ENCODE measurements around the gene TAF6. TPM values are rescaled to one million over a fixed set of nuclear protein-coding genes. Genes with fewer than 3 reads are reported as not detected.

TAF6 gene
- total and polyA plus RNA-seq, 9 of the 15 experiments (the other 6 are each of a cell fraction or from before 2014, with no cell fraction given) = 0.78 to 78.7 (median 21.3) TPM

DNA sequence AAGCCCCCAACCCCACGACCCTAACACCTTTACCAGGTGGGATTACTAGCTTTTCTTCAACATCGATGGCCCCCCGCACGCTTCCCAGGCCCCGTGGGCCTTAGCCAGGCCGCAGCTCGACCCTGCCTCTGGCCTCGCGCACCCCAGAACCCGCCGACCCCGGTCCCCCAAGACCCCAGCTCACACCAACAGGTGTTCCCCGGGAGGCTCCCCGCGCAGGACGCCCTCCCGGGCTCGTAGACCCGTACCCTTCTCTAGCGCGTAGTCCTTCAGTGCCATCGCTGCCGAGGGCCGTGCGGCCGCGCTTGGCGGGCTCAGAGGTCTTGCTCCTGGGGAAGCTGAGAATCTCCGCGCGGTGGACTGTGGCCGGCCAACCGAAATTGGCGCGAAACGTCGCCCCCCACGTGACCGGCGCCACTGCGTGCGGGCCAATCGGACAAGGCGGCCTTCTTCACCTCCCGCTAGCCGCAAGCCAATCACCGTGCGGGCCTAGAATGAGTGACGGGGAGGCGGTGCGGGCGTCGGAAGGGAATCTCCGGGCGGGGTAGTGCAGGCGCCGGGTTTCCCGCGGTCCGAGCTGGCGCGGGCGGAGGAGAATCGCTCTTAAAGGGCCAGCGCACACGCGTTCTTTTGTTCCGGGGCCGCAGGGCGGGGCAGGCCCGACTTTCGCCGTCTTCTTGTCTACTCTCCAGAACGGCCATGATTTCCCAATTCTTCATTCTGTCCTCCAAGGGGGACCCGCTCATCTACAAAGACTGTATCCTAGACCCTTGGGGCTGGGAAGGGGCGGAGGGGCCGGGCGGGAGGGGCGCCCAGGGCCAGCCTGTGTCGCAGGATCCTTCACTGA lies 17.9 kb downstream of the TAF6 start, which contains the start of the genes AP4M1 and MCM7 (continued):
- TF ChIP-seq, protein P1, sequence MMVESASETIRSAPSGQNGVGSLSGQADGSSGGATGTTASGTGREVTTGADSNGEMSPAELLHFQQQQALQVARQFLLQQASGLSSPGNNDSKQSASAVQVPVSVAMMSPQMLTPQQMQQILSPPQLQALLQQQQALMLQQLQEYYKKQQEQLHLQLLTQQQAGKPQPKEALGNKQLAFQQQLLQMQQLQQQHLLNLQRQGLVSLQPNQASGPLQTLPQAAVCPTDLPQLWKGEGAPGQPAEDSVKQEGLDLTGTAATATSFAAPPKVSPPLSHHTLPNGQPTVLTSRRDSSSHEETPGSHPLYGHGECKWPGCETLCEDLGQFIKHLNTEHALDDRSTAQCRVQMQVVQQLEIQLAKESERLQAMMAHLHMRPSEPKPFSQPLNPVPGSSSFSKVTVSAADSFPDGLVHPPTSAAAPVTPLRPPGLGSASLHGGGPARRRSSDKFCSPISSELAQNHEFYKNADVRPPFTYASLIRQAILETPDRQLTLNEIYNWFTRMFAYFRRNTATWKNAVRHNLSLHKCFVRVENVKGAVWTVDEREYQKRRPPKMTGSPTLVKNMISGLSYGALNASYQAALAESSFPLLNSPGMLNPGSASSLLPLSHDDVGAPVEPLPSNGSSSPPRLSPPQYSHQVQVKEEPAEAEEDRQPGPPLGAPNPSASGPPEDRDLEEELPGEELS (CRISPR knock-in tag; IDR thresholded peaks at IDR 0.05; ENCODE audit: borderline replicate concordance) = peak; percentile 68; the same call in 1 of the 2 replicates
- TF ChIP-seq HCFC1 (IDR thresholded peaks at IDR 0.05; ENCODE audit: low read depth, low read length) = peak; percentile 39; the same call in 1 of the 2 replicates
- no peak for TF ChIP-seq PRDM10 (IDR thresholded peaks at IDR 0.05; ENCODE audit: partially characterized antibody)
- no peak for TF ChIP-seq ZNF318 (IDR thresholded peaks at IDR 0.05; ENCODE audit: borderline replicate concordance in 1 of 2, low read depth in 1 of 2)
- TF ChIP-seq ZNF436 (CRISPR knock-in tag; IDR thresholded peaks at IDR 0.05) = no peak
- TF ChIP-seq NFRKB (IDR thresholded peaks at IDR 0.05; ENCODE audit: low read depth) = peak; percentile 87
- no peak for TF ChIP-seq POLR2AphosphoS2 (IDR thresholded peaks at IDR 0.05; ENCODE audit: low read length)
- TF ChIP-seq MAFK (IDR thresholded peaks at IDR 0.05; ENCODE audit: low read length) = no peak
- no peak for TF ChIP-seq ZNF584 (CRISPR knock-in tag; IDR thresholded peaks at IDR 0.05; ENCODE audit: low read depth)
- TF ChIP-seq, protein P2, sequence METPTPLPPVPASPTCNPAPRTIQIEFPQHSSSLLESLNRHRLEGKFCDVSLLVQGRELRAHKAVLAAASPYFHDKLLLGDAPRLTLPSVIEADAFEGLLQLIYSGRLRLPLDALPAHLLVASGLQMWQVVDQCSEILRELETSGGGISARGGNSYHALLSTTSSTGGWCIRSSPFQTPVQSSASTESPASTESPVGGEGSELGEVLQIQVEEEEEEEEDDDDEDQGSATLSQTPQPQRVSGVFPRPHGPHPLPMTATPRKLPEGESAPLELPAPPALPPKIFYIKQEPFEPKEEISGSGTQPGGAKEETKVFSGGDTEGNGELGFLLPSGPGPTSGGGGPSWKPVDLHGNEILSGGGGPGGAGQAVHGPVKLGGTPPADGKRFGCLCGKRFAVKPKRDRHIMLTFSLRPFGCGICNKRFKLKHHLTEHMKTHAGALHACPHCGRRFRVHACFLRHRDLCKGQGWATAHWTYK (CRISPR knock-in tag; IDR thresholded peaks at IDR 0.05) = 0 out of 2 replicates have a peak, but pooled peaks have one; percentile 43

Measured in K562 (cell line).